Putamen (tissue), 1 donor: Measurements from ENCODE around the gene EXOC7.
"Not testable (repeated sequence)": the region's sequence is repeated elsewhere in the genome, so short reads cannot be mapped to it uniquely, and the experiment has no call there.

Experiments
- DNase-seq: peaks from one replicate; pipeline ENCODE4 v3.0.0-alpha.2; 2016; ENCODE audit warnings: low spot score

The EXOC7 gene

DNA sequence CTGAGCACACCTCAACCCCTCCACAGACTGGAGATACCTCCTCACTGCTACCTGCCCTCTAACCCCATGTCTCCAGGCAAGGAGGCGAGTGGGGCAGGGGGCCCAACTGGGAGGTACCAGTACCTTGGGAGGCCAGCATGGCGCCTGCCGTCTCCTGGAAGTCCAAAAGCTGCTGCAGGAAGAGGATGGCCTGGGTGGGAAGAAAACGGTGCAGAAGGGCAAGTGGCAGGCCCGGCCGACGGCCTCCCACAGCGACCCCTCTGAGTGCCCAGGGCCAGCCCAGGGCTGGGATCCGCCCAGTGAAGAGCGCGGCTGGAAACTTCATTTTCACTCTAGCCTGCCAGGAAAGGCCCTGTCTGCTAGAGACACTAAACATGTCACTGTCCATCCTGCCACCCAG is 16.1 kb downstream of the EXOC7 start:
- DNase-seq = no peak

DNA sequence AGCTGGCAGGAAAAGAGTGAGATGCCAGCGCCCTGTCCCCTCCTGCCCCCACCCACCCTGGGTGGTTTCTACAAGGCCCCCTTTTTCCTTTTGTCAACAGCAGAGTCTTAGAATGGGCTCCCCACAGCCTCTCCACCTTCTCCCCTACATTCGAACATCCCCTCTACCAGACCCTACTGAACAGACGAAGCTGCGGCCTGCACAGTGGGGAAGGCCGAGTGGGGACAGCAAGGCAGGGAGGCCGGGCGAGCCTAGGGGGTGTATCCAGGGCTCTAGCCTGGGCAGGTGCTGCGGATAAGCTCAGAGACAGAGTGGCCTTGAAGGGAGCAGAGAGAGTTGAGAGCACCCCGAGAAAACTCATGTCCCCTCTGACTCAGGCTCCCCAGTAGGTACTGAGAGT is 17.2 kb downstream of the EXOC7 start:
- no peak for DNase-seq

DNA sequence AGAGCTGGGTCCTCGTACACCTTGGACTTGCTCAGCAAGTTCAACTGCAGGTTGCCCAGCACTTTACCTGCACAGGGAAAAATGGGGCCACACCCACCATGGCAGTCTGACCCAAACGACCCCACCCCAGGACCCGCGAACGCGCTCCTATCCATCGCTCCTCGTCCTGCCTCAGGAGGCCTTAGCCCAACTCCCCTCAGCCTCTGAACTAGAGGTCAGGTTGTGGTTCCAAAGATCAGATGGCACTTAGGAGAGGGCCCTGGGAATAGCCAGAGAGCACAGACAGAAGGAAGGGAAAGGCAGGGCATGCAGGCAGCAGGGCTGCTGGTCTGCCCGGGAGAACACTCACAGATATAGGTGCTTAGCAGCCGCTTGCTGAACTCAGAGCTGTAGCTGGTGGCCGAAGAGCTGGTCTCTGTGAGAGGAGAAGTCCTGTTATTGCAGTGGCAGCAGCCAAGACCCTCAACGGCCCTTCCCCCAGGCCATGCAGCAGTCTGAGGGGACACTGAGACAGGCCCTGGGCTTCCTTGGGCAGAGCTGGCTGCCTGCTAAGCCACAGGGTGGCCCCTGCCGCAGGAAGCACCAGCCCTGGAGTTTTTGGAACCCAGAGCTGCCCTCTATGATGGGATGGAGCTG is 17.7 kb downstream of the EXOC7 start:
- DNase-seq = no peak

DNA sequence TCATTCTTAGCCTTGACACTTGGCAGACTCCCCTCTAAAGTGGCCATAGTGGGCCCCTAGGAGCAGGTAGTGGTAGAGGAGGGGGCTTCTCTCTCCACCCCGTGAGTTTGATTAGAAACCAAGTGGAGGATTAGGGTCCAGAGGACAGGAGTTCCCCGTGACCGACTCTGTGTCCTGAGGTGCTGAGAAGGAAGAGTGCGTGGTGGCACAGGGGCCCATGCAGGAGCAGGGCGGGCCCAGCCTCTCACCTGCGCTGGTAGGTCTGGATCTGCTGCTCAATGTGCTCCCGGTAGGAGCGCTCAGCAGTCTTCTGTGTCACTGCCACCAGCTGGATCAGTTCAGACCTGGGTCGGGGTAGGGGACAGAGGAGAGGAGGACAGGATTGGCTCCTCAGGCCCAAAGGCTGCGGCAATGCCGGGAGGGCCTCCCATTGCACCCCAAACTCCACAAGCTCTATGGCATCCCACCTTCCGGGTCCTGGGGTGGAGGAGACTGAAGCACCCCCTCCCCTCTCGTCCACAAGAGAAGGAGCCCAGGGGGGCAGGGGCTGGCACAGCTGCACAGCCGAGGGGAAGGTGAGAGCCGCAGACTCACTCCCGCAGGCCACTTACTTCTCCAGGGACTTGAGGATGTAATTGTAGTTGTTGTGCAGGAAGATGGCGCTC is 18.4 kb downstream of the EXOC7 start:
- no peak for DNase-seq

DNA sequence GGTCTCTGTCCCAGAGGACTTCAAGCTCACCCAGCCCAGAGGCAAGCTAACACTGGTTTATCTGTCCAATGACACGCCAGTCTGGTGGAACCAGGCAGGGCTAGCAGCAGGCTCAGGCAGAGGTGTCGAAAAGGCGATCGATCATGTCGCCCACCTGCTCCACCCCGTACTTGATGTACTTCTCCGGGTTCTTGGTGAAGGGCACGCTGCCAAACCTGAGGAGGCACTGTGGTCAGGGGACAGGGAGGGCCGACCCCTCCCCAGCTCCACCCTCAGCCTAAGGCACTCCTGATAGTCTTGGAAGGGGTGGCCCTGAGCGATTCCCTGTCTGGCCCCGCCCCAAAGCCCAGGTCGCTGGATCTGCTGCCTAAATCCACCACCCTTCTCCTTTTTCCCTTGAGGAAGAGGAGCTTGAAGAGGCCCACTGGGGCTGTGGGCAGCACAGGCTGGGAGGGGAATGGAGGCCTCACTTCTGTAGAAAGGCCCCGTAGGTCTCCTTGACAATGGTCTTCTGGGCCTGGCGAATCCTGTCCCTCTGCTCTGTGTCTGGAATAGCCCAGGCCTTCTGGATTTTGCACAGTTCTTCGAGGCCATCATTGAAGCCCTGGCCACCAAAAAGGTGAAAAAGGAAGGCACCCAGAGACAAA is 19.9 kb downstream of the EXOC7 start:
- no peak for DNase-seq

DNA sequence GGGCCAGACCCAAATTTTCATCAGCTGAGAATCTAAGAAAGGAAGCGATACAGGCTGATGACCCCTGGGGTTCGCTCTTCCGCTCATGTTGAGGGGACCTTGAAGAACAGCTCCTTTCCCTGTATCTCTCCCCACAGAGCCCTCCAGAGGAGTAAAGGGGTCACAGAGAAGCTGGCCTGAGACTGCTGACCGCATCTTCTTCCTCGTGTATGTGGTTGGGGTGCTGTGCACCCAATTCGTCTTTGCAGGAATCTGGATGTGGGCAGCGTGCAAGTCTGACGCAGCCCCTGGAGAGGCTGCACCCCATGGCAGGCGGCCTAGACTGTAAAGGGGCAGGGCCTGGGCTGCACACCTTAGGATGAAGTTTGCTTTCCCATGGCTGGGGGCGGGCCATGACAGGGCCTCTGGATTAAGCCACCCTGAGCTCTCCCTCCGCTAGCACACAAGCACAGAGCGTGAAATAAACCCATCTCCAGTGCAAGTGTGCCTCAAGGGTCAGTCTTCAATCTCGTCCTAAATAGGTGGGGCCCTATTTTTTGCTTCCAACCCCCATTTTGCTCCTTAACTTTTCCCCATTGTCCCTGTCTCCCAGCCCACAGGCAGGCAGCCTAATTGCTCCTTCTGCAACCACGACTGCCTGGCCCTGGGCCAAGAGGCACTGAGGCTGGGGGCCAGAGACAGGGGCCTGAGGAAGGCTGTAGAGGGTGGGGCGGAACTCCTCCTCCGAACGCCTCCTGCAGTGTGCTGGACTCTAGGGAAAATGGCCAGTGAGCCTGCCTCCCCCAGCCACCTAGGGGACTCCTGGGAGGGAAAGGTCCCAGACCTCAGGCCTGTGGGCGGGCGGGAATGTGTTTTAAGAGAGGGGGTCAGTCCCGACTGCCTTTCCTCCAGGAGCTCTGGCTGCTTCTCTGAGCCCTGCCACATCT is 21.0 kb downstream of the EXOC7 start:
- no peak for DNase-seq

DNA sequence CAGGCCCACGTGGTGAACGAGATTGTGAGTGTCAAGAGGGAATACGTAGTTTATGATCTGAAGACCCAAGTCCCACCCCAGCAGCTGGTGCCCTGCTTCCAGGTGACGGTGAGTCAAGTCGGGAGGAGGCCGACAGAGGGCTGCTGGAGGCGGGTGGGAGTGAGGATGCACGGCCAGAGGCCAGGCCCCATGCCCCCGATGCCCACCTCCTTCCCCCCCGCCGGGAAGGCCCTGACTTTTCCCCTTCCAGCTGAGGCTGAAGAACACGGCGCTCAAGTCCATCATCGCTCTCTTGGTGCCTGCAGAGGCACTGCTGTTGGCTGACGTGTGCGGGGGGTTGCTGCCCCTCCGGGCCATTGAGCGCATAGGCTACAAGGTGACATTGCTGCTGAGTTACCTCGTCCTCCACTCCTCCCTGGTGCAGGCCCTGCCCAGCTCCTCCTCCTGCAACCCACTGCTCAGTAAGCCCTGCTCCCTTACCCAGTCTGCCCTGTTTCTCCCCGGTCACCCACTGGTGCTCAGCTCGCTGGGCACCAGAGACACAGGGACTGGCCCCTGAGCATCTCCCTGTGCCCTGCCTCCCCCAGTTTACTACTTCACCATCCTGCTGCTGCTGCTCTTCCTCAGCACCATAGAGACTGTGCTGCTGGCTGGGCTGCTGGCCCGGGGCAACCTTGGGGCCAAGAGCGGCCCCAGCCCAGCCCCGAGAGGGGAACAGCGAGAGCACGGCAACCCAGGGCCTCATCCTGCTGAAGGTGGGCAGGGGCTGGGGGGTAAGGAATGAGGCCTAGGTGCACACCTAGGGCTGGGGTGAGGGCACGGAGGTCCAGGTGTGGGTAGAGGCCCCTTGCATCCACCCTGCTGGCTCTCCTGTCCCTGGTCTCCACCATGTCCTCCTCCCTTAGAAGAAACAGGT is 22.0 kb downstream of the EXOC7 start:
- DNase-seq = no peak

DNA sequence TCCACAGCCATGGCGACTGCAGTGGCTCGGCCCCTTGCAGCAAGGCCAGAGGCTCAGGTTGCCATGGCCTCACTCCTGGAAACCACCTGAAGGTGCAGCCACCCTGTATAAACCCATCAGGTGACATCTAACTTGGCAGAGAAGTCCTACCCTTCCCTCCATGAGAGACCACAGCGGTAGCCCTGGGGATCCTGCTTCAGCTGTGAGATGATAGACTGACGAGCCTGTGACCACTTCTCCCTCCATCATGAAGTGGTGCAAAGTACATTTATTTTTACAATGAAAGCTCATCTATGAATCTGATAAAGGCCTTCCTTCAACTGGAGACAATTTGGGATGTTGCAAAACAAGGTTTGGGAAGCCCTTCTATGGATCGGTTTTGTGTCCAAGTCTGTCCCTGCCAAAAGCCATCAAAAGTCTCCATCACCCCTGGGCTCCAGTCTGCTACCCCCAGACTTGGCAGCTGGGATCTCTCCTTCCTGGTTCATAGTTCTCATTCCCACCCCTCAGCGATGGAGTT is 22.8 kb downstream of the EXOC7 start:
- DNase-seq = no peak

DNA sequence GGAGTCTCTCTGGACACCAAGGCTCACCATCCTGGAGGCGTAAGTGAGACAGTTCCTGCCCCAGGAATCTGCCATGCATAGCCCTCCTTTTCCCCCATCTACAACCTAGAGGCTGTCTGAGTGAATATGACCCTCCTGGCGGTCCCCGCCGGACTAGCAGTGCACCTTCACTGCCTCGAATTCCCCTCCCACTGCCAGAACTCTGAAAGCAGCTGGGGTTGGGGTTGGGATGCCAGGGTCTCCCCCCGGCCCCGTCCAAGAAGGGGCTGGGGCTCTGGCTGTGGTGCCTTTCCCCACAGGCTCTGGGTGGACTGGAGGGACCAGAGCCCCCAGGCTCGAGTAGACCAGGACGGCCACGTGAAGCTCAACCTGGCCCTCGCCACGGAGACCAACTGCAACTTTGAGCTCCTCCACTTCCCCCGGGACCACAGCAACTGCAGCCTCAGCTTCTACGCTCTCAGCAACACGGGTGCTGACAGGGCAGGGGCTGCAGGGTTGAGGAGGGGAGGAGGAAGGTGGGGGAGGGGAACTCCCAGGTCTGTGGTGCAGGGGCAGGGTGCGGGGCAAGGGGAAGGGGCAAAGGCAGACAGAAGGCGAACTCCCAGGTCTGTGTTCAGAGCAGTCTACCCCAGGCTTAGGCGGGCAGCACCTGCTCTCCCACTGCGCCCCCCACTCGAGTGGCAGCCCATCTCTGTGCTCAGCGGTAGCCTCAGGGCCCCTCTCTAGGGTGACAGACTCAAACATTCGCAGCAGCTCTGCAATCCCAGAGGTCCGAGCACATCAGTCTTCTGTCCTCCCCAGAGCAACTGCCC is 23.4 kb downstream of the EXOC7 start:
- DNase-seq = no peak

DNA sequence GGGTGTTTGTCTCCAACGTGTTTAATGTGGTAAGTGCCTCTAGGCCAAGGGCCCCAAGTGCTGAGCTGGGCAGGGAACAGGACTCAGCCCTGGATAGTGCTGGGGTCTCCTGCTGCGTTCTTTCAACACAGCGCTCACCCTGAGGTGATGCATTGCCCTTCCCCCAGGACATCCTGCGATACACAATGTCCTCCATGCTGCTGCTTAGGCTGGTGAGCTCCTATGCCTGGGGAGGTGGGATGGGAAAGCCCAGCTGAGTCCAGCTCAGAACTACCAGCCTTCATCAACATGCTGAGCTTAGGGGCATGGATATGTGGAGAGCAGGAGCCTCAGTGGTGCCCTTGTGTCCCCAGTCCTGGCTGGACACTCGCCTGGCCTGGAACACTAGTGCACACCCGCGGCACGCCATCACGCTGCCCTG is 24.0 kb downstream of the EXOC7 start:
- no peak for DNase-seq

DNA sequence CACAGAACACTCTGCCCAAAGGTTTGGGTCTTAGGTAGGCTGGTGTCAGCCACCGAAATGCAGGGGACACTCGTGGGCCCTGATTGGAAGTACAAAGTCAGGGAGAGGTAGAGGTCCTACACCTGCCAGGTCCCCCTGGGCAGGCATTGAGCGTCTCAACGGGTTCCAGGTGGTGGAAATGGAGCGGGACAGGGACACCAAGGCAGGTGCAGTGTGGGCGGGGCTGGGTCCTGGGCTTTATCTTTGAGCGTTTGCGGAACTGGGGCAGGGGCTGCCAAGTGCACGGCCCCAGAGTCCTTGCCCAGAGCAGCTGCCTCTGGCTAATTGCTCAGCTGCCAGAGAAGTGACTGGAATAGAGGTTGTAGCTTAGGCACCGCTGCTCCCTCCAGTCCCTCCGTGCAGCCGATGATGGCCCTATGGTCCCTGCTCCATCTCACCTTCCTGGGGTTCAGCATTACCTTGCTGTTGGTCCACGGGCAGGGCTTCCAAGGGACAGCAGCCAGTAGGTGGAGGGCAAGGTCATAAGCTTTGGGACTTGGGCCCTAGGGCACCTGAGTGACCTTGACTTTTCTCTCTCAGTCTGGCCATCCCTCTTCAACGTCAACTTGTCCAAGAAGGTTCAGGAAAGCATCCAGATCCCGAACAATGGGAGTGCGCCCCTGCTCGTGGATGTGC is 24.6 kb downstream of the EXOC7 start, which contains the start of gene ZACN:
Gene ZACN (plus strand): TSS at position 323 of the 675 bp plus-strand sequence. CDS start 83 bp downstream, at position 406.
- DNase-seq = no peak

DNA sequence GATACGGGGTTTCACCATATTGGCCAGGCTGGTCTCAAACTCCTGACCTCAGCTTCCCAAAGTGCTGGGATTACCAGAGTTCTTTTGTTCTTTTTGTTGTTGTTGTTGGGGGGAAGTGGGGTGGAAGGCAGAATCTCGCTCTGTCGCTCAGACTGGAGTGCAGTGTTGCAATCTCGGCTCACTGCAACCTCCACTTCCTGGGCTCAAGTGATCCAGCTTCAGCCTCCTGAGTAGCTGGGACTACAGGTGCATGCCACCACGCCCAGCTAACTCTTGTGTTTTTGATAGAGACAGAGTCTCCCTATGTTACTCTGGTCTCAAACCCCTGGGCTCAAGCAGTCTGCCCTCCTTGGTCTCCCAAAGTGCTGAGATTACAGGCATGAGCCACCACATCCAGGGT is 25.2 kb downstream of the EXOC7 start:
- DNase-seq = not testable (repeated sequence)

DNA sequence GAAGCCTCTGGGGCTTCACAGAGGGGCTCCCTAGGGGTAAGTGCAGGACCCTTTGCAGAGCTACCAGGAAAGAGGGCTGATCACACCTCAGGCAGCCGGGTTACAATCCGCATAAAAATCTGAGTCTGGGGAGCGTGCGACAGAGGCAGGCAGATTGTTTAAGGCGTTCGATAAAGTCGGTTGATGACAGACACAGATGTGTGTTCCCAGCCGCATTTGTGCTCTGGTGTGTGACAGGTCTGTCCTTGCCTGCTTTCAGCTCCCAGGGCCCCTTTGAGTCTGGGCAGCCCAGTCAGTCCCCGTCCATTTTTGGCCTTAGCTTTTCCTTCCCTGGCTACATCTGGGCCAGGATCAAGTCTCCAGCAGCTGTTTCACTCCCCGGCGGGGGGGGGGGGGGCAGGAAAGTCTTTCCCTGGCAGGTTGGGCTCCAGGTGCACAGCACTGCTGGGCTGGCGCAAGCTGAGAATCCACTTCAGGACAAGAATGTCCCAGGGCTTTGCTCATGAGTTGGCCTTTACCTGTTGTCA is 25.9 kb downstream of the EXOC7 start:
- DNase-seq = no peak

DNA sequence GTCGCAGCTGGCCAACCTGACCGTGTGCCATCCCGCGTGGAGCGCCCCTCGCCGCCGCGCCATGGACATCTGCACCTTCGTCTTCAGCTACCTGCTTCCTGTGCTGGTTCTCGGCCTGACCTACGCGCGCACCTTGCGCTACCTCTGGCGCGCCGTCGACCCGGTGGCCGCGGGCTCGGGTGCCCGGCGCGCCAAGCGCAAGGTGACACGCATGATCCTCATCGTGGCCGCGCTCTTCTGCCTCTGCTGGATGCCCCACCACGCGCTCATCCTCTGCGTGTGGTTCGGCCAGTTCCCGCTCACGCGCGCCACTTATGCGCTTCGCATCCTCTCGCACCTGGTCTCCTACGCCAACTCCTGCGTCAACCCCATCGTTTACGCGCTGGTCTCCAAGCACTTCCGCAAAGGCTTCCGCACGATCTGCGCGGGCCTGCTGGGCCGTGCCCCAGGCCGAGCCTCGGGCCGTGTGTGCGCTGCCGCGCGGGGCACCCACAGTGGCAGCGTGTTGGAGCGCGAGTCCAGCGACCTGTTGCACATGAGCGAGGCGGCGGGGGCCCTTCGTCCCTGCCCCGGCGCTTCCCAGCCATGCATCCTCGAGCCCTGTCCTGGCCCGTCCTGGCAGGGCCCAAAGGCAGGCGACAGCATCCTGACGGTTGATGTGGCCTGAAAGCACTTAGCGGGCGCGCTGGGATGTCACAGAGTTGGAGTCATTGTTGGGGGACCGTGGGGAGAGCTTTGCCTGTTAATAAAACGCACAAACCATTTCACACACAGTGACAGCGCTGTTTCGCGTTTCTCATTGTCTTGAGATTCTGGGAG is 26.6 kb downstream of the EXOC7 start:
- no peak for DNase-seq

DNA sequence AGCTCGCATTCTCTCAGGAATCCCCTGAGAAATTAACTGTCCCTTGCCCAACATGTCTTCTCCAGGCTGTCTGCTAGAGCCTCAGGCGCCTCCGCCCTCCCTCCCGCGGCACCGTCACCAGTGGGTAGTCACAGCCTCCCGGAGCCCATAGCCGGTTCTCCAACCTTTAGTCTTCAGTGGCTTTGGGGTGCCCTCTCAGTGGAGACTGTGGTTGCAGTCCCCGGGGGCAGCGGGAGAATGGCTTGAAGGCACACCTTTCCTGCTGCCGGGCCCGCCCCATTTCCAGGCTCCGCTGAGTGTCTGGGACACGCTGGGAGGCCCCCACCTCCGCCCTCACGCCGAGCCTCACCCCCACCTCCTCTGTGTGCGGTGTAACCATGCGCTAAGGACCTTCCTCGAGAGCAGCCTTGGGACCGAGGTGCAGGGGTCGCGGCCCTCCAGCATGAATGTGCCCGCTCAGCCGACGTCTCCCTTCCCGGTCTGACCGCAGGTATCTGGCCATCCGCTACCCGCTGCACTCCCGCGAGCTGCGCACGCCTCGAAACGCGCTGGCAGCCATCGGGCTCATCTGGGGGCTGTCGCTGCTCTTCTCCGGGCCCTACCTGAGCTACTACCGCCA is 27.3 kb downstream of the EXOC7 start:
- no peak for DNase-seq

DNA sequence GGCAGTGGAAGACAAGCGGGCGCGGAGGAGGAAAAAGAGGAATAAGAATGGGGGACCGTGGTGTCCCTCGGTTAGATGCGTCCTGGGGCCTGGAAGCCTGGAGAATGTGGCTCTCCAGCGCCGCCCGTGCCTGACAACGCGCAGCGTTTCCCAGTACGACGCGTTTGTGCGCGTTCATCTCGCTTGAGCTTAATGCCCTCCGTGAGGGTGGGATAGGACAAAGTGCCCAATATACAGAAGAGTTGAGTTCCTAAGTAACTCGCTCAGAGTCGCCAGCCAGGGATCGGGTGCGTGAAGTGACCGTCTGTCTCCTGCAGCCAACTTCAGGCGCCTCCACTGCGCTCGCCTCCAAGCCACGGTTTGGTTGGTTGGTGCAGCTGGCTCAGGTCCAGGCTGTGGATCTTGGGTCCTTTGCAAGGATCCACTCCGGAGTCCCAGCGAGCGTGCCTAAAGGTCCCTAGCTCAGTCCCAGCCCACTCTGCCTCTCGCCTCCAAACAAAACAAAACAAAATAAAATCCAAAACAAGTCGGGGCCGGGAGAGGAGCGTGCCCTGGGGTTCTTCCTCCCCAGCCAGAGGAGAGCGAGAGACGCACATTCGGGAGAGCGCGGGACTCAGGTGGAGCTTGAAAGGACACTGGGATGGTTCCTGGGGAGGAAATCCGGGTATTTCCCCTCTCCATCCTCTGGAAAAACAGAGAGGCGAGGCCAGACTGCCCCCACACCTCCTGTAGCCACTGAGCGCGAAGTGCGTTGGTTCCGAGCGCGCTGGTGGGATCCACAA is 28.0 kb downstream of the EXOC7 start:
- no peak for DNase-seq
